HepG2 (cell line): Measurements from ENCODE around the gene CAMK2G. TPM values are rescaled to one million over a fixed set of nuclear protein-coding genes. Genes with fewer than 3 reads are reported as not detected.

Experiments used
- ARID2 ChIP-seq: sonication (generic); formaldehyde crosslinking; IDR thresholded peaks from 2 replicates; pipeline ENCODE4 v1.8.1; 2022; ENCODE audit warnings: mild to moderate bottlenecking, missing genetic modification reagents, borderline replicate concordance
- ATM ChIP-seq: fragments of 450-650 bp; IDR thresholded peaks from 2 replicates; pipeline ENCODE4 v1.7.1; 2017; ENCODE audit warnings: mild to moderate bottlenecking, borderline replicate concordance
- FOXM1 ChIP-seq: sonication (generic); formaldehyde crosslinking; IDR thresholded peaks from 2 replicates; pipeline ENCODE4 v1.5.0; 2020; ENCODE audit warnings: missing genetic modification reagents
- GABPB1 ChIP-seq: IDR thresholded peaks from 2 replicates; pipeline ENCODE4 v1.6.1; 2016; ENCODE audit warnings: mild to moderate bottlenecking, missing genetic modification reagents, moderate library complexity, missing compliant biosample characterization
- GATA4 ChIP-seq: sonication (generic); IDR thresholded peaks from 2 replicates; pipeline ENCODE4 v1.6.1; 2016; ENCODE audit warnings: antibody characterized with exemption, low read depth, borderline replicate concordance
- HNF4G ChIP-seq, 2 experiments: sonication (generic) in 1 of 2; formaldehyde crosslinking in 1 of 2; IDR thresholded peaks; 2 replicates each; pipeline versions ENCODE4 v1.4.0 to v1.6.1; 2011 to 2020; ENCODE audit warnings: borderline replicate concordance in 2 of 2, low read depth in 2 of 2, mild to moderate bottlenecking in 2 of 2, low read length in 1 of 2, missing genetic modification reagents in 1 of 2, moderate library complexity in 1 of 2
- POGZ ChIP-seq: sonication (generic); formaldehyde crosslinking; IDR thresholded peaks from 2 replicates; pipeline ENCODE4 v1.4.0; 2020; ENCODE audit warnings: mild to moderate bottlenecking, missing genetic modification reagents
- SP5 ChIP-seq: IDR thresholded peaks from 2 replicates; pipeline ENCODE4 v1.6.1; 2016; ENCODE audit warnings: low read depth, borderline replicate concordance
- SPEN ChIP-seq: sonication (generic); formaldehyde crosslinking; IDR thresholded peaks from 2 replicates; pipeline ENCODE4 v1.5.1; 2020; ENCODE audit warnings: low read depth, mild to moderate bottlenecking, missing genetic modification reagents
- TBX3 ChIP-seq: fragments of 450-650 bp; IDR thresholded peaks from 2 replicates; pipeline ENCODE4 v1.6.1; 2017; ENCODE audit warnings: antibody characterized with exemption, mild to moderate bottlenecking, inconsistent platforms, borderline replicate concordance
- ZNF501 ChIP-seq: sonication (generic); formaldehyde crosslinking; IDR thresholded peaks from 2 replicates; pipeline ENCODE4 v1.5.1; 2020; ENCODE audit warnings: mild to moderate bottlenecking, moderate library complexity, missing genetic modification reagents
- ZNF670 ChIP-seq: sonication (generic); formaldehyde crosslinking; IDR thresholded peaks from 2 replicates; pipeline ENCODE4 v1.8.0; 2022; ENCODE audit warnings: mild to moderate bottlenecking, missing genetic modification reagents, borderline replicate concordance
- polyA plus RNA-seq, 8 experiments: library from polyadenylated mRNA; depleted of rRNA in 3 of 8; stranded (reverse) in 7 of 8; unstranded in 1 of 8; fragments of >200 nt; fragmentation: Illumina TruSeq in 4 of 8; extraction: Trizol in 4 of 8; gene quantifications; 2 replicates each; pipeline versions ENCODE4 v1.2.1 to v1.2.3, GENCODE V29; 2011 to 2016; ENCODE audit warnings: low read depth in 4 of 8, missing spikeins in 1 of 8, mixed read lengths in 1 of 8; ENCODE audit not compliant: insufficient read depth in 1 of 8
- total RNA-seq, 5 experiments: library from RNA; depleted of rRNA; stranded (reverse); fragments of >200 nt; fragmentation: Illumina TruSeq; extraction: Trizol; gene quantifications; 2 replicates each; pipeline ENCODE4 v1.2.3, GENCODE V29; 2016; ENCODE audit warnings: low read depth in 1 of 5
- TF ChIP-seq, protein P1 (sequence below): sonication (generic); formaldehyde crosslinking; IDR thresholded peaks from 2 replicates; pipeline ENCODE4 v1.5.0; 2020; ENCODE audit warnings: missing genetic modification reagents
- TF ChIP-seq, protein P2 (sequence below): IDR thresholded peaks from 2 replicates; pipeline ENCODE4 v1.6.1; 2016; ENCODE audit warnings: low read depth, borderline replicate concordance
- TF ChIP-seq, protein P3 (sequence below): sonication (generic); formaldehyde crosslinking; IDR thresholded peaks from 2 replicates; pipeline ENCODE4 v1.5.1; 2020; ENCODE audit warnings: missing genetic modification reagents, mild to moderate bottlenecking, borderline replicate concordance
- TF ChIP-seq, protein P4 (sequence below): sonication (generic); formaldehyde crosslinking; IDR thresholded peaks from 2 replicates; pipeline ENCODE4 v1.5.0; 2020; ENCODE audit warnings: mild to moderate bottlenecking, missing genetic modification reagents, borderline replicate concordance
- TF ChIP-seq, protein P5 (sequence below): sonication (generic); formaldehyde crosslinking; IDR thresholded peaks from 2 replicates; pipeline ENCODE4 v1.4.0; 2020; ENCODE audit warnings: low read depth, mild to moderate bottlenecking, missing genetic modification reagents

The CAMK2G gene
- total and polyA plus RNA-seq, 2 of the 13 experiments (the other 11 are each of a cell fraction or from before 2014, with no cell fraction given), result 15.9 to 18.8 TPM

DNA sequence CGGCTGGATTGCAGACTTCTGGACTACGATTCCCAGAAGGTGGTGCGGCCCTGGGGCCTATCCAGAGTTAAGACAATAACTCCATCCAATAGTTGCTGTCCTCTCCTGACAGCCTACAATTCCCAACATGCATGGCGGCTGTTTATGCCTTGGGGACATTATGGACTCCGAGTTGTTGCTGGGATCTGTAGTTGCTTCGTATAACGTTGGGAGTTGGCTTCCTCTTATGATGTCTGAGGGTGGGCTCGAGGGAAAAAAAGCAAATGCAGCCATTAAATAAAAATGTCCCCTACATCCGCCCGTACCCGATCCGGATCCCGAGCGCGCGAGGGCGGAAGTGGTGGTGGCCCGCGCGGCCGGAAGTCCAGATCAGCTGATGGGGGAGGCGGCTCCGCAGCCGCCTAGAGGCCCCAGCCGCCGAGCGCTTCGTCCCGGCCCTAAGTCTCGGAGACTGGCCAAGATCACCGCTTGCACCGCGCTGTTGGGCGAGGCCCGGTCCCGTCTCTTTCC is 89.1 kb downstream of the CAMK2G start, which contains the start of gene ZSWIM8 (continued):
- TF ChIP-seq HNF4G (IDR thresholded peaks at IDR 0.05; ENCODE audit: borderline replicate concordance, low read depth, low read length) (no peak), HNF4G (CRISPR knock-in tag; IDR thresholded peaks at IDR 0.05; ENCODE audit: borderline replicate concordance, low read depth) (no peak), POGZ (CRISPR knock-in tag) (peak; percentile 60; the same call in 1 of the 2 replicates), GATA4 (no peak), TBX3 (no peak), SP5 (CRISPR knock-in tag) (no peak; the same call in 1 of the 2 replicates), FOXM1 (CRISPR knock-in tag) (no peak), GABPB1 (CRISPR knock-in tag) (peak; percentile 98), ARID2 (CRISPR knock-in tag) (no peak), ATM (no peak), SPEN (CRISPR knock-in tag) (no peak; the same call in 1 of the 2 replicates), ZNF501 (CRISPR knock-in tag) (peak; percentile 71), ZNF670 (CRISPR knock-in tag) (no peak)
- TF ChIP-seq, protein P1, sequence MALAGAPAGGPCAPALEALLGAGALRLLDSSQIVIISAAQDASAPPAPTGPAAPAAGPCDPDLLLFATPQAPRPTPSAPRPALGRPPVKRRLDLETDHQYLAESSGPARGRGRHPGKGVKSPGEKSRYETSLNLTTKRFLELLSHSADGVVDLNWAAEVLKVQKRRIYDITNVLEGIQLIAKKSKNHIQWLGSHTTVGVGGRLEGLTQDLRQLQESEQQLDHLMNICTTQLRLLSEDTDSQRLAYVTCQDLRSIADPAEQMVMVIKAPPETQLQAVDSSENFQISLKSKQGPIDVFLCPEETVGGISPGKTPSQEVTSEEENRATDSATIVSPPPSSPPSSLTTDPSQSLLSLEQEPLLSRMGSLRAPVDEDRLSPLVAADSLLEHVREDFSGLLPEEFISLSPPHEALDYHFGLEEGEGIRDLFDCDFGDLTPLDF (CRISPR knock-in tag), result 0 out of 2 replicates have a peak, but pooled peaks have one; percentile 54
- TF ChIP-seq, protein P2, sequence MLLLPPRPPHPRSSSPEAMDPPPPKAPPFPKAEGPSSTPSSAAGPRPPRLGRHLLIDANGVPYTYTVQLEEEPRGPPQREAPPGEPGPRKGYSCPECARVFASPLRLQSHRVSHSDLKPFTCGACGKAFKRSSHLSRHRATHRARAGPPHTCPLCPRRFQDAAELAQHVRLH (CRISPR knock-in tag), result no peak
- TF ChIP-seq, protein P3, sequence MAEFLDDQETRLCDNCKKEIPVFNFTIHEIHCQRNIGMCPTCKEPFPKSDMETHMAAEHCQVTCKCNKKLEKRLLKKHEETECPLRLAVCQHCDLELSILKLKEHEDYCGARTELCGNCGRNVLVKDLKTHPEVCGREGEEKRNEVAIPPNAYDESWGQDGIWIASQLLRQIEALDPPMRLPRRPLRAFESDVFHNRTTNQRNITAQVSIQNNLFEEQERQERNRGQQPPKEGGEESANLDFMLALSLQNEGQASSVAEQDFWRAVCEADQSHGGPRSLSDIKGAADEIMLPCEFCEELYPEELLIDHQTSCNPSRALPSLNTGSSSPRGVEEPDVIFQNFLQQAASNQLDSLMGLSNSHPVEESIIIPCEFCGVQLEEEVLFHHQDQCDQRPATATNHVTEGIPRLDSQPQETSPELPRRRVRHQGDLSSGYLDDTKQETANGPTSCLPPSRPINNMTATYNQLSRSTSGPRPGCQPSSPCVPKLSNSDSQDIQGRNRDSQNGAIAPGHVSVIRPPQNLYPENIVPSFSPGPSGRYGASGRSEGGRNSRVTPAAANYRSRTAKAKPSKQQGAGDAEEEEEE (CRISPR knock-in tag), result no peak
- TF ChIP-seq, protein P4, sequence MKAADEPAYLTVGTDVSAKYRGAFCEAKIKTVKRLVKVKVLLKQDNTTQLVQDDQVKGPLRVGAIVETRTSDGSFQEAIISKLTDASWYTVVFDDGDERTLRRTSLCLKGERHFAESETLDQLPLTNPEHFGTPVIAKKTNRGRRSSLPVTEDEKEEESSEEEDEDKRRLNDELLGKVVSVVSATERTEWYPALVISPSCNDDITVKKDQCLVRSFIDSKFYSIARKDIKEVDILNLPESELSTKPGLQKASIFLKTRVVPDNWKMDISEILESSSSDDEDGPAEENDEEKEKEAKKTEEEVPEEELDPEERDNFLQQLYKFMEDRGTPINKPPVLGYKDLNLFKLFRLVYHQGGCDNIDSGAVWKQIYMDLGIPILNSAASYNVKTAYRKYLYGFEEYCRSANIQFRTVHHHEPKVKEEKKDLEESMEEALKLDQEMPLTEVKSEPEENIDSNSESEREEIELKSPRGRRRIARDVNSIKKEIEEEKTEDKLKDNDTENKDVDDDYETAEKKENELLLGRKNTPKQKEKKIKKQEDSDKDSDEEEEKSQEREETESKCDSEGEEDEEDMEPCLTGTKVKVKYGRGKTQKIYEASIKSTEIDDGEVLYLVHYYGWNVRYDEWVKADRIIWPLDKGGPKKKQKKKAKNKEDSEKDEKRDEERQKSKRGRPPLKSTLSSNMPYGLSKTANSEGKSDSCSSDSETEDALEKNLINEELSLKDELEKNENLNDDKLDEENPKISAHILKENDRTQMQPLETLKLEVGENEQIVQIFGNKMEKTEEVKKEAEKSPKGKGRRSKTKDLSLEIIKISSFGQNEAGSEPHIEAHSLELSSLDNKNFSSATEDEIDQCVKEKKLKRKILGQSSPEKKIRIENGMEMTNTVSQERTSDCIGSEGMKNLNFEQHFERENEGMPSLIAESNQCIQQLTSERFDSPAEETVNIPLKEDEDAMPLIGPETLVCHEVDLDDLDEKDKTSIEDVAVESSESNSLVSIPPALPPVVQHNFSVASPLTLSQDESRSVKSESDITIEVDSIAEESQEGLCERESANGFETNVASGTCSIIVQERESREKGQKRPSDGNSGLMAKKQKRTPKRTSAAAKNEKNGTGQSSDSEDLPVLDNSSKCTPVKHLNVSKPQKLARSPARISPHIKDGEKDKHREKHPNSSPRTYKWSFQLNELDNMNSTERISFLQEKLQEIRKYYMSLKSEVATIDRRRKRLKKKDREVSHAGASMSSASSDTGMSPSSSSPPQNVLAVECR (CRISPR knock-in tag), result peak; percentile 91
- TF ChIP-seq, protein P5, sequence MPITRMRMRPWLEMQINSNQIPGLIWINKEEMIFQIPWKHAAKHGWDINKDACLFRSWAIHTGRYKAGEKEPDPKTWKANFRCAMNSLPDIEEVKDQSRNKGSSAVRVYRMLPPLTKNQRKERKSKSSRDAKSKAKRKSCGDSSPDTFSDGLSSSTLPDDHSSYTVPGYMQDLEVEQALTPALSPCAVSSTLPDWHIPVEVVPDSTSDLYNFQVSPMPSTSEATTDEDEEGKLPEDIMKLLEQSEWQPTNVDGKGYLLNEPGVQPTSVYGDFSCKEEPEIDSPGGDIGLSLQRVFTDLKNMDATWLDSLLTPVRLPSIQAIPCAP (CRISPR knock-in tag), result no peak
